Measurements from ENCODE around the gene CCNG2.

The CCNG2 gene

GRCh38 chr4:77147079-77147782, 9.8 kb upstream of the CCNG2 start:
- no peak for DNase-seq (ENCODE audit: low spot score)

GRCh38 chr4:77148078-77148477, 8.9 kb upstream of the CCNG2 start:
- DNase-seq (ENCODE audit: low spot score): no peak

DNA sequence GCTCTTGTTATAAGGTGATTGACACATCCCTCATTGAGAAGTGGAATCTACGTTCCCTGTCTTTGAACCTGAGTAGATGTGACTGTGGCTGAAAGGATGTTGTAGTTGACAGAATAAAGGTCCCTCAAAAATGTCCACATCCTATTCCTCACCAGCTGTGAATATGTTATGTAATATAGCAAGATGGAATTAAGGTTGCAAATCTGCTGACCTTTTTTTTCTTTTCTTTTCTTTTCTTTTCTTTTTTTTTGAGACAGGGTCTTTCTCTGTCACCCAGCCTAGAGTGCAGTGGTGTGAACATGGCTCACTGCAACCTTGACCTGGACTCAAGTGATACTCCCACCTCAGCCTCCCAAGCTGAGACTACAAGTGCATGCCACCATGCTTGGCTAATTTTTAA, 7.2 kb upstream of the CCNG2 start:
- DNase-seq (ENCODE audit: low spot score): no peak

DNA sequence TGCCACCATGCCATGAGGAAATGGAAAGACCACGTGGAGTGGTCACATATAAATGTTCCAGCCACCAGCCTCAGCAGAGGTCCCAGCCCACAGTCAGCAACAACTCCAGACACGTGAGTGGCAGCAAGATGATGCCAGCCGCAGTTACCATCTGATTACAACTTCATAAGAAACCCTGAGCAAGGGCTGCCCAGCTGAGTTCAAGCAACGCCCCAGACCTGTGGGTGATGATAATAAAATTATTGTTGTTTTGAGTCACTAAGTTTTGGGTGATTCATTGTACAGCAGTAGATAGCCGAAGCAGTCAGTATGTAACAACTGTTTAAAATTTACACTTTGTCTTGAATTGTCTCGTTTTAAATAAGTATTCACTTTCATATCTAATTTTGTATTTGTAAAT, 5.8 kb upstream of the CCNG2 start:
- DNase-seq (ENCODE audit: low spot score): no peak

DNA sequence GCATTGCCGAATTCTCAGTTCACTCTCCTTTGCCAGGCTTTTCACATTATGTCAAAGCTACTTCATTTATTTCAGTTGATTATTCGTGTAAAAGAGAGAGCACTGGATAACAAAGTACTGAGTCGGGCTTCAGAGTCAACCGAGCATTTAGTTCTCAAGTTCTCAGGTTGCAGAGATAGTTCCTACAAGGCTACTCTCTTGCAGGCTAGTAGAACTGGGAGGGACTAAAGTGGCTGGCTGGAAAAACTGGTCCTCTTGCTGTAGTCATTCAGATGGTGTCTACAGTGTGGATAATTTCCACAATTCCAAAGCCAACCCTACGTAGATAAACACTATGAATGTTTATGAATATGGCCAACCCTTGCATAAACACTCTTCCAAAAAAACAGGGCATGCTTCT, 4.6 kb upstream of the CCNG2 start:
- DNase-seq (ENCODE audit: low spot score): no peak

- no peak for DNase-seq (ENCODE audit: low spot score)
Observed at GRCh38 chr4:77153006-77153405, 4.0 kb upstream of the CCNG2 start.

DNA sequence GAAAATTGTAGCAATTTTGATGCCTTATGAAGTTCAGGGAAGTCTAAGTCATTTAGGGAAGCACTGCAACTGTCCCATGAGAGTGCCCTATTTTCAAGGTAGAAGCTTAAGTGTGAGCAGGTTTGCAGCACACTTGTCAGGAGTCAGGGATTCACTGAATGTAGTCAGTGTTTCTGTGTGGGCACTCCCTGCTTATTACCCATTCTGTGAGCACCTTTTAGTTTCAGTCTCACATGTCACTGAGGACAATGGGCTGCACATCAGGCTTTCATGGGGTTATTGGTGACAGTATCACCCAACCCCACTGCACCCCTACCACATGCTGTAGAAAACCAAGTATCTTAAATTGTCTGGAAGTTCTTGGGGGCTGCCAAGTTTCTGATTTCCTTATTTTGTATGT, 2.9 kb upstream of the CCNG2 start:
- DNase-seq (ENCODE audit: low spot score): no peak

GRCh38 chr4:77154761-77155499, 2.1 kb upstream of the CCNG2 start:
- no peak for DNase-seq (ENCODE audit: low spot score)

- DNase-seq (ENCODE audit: low spot score): peak; percentile 11
Observed at GRCh38 chr4:77155631-77156452, 1.2 kb upstream of the CCNG2 start.

- DNase-seq (ENCODE audit: low spot score): peak; percentile 99
Observed at GRCh38 chr4:77156533-77156911, 485 bp upstream of the CCNG2 start.

DNA sequence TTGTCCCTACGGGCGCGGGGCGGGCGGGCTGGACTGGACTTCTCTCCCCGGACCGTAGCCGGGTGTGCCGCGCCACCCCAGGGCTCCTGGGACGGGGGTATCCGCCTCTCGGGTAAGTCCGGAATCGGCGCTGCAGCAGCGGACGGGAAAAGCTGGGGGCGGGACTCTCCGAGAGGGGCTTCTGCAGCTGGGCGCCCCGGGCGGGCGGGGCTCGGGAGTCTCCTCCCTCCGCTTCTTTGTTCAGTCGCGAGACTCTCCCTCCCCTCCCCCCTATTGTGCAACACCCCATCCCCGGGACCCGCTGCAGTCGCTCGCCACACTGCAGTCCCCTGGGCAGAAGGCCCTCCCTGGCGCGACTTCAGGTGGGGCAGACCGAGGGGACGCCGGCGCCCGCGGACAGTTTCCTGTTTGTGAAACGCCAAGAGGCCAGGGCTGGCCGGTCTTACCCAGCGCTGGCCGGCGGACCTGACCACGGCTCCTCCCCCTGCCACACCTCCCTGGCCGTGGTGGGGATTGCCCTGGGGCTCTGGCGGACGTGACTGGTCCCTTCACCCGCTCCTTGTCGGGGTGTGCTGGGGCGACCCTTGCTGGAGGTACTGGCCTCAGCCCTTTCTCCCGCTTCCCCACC, 966 bp downstream of the CCNG2 start:
- peak; percentile 84 for DNase-seq (ENCODE audit: low spot score)

DNA sequence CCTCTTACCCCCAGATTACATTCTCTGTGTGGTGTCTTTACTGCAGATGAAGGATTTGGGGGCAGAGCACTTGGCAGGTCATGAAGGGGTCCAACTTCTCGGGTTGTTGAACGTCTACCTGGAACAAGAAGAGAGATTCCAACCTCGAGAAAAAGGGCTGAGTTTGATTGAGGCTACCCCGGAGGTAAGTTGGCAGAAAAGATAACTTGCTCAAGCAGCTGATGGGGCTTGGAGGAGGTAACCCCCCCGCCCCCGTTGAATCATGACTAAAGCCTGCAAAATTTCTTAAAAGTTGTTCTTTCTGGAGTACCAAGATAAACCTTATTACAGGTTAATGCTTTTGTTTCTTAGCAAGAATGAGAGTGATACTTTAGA, 1.5 kb downstream of the CCNG2 start:
- no peak for DNase-seq (ENCODE audit: low spot score)

GRCh38 chr4:77159806-77160205, 2.8 kb downstream of the CCNG2 start:
- no peak for DNase-seq (ENCODE audit: low spot score)

GRCh38 chr4:77163641-77164040, 6.6 kb downstream of the CCNG2 start:
- DNase-seq (ENCODE audit: low spot score): no peak

DNA sequence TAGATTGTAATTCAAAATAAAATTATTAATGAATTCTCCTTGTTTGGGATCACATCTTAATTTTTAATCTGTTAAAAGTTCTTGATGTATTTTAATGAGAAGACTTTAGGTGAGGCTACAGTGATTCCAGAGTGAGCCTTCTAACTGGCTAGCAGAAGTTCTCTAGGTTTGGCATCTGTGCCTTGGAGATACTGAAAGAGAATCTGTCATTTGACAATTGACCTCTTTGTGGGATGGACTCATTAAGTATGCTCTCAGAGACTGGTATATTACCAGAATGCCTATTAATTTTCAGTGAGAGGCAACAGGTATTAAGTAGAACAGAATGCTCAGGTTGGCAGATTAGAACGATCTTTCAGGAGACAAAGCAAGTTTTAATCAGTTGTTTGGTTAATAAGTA, 10.2 kb downstream of the CCNG2 start:
- DNase-seq (ENCODE audit: low spot score): no peak

DNA sequence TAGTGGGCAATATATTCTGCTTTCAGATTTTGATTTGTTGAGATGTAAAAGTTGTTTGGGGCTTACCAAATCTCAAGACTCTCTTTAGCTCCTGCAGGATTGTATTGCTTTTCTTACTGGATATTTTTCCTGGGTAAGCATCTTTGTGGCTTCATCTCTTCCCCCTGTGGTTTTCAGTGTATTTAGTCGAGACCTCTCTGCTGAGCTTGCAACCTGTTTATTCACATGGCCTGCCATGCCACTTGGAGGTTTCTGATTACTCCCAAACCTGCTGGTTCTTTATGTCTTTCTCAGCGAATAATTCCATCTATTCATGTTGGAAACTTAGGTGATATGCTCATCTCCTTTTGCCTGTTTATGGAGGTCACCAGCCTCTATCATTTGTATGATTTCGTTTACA, 10.9 kb downstream of the CCNG2 start:
- DNase-seq (ENCODE audit: low spot score): no peak

- no peak for DNase-seq (ENCODE audit: low spot score)
Observed at GRCh38 chr4:77169481-77169880, 12.5 kb downstream of the CCNG2 start.

DNA sequence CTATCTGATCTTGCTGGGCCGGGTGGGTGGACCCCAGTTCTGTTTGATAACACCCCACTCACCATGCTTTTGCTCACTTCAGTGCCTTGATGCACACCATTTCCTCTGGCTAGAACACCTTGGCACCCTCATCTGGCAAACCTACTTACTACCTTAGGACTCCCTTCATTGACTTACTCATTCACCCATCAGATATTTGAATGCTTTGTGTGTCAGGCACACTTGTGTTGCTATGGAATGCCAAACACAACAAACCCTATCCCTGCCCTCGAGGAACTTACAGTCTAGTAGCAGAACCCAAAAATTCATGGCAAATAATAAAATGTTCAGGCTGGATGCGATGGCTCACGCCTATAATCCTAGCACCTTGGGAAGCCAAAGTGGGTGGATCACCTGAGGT, 13.9 kb downstream of the CCNG2 start:
- no peak for DNase-seq (ENCODE audit: low spot score)

DNA sequence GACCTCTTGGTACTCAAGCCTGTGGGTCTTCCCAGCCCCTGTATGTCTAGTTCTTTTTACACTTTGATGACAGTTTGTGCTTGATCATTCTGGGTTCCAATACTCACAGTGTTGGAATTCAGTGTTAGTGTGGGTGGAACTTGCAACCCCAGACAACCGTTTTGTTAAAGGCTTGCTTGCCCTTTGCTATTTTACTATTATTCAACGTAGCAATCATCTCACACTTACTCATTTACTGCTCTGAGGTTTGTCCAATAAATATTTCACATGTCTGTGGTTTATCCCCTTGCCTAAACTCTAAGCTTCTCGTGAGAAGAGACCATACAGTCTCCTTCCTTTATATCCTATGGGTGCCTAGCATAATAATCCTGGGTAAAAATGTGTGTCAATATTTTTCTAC, 15.3 kb downstream of the CCNG2 start:
- DNase-seq (ENCODE audit: low spot score): no peak

DNA sequence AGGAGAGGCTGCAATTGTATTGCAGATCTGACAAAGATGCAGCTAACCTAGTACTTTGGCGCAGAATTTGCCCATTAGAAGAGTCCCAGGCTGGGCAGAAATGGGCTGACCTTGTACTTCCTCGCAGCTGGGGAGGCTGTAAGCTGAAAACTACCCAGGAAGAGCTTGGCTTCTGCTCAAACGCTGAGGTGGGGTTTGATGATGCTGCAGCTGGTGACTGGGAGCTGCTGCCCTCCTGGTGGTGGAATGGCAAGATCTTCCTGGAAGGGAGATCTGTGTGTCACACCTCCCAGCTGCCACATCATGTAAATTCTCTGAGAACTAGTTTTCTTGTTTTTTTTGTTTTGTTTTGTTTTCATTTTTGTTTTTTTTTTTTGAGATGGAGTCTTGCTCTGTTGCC, 17.4 kb downstream of the CCNG2 start:
- DNase-seq (ENCODE audit: low spot score): no peak

DNA sequence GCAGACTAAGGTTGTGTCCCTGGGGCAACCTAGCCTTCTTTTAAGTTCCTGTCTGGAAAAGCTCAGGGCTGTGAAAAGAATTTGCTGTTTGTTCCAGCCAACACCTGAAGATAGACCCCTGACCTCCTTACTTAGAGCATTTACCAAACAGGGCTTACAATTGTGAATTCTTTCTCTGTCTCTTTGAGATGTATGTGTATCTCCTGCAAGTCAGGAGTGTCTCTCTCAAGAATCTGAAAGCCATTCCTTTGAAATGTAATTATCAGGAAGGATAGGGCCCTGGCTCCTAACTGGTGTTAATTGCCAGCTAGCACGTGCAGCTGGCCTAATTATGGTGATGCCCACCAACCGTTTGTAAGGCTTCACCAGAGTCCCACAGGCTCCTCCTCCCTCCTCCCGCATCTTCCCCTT, 18.2 kb downstream of the CCNG2 start:
- DNase-seq (ENCODE audit: low spot score): no peak

DNA sequence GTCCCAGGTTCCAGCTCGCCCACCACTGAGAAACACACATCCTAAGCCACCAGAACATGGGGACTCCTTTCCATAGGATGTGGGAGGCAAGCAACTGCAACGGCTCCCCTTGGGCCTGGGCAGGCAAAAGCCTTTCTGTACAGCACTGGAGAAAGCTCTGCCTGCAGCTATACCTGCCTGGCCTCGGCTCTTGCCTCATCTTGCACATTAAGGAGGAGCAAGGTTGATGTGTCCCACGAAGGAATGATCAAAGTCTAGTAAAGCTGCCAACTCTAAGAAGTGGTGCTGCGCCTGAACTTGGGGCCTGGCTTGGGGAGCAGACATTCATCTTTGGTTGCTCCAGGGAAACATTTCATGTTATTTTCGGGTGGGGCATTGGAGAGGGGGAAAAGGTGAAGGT, 19.6 kb downstream of the CCNG2 start:
- no peak for DNase-seq (ENCODE audit: low spot score)
